Measurements from ENCODE around the gene FBXO11. TPM values are rescaled to one million over a fixed set of nuclear protein-coding genes. Genes with fewer than 3 reads are reported as not detected.

Gene FBXO11
- total RNA-seq, 1 experiment from 2014 or later: 37.5 TPM

DNA sequence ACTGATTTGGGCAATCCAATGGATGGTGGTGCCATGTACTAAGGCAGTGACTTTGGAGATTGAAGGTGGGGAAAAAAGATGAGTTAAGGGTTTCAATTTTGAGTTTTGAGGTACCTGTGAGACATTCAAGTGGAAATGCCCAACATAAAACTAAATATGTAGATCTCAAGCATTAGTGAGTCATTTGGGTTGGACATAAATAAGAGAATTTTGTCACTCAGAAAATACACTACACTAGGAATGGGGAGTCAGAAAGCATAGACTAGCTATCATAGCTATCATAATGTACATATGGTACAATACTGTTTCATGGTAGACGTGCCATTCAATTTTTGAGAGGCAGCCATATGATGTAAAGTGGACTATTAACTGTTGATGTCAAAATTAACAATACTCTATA, 56.1 kb downstream of the FBXO11 start:
- no peak for DNase-seq (ENCODE audit: low read depth)

- DNase-seq (ENCODE audit: low read depth): no peak
Observed at GRCh38 chr2:47849368-47849767, 56.9 kb downstream of the FBXO11 start.

DNA sequence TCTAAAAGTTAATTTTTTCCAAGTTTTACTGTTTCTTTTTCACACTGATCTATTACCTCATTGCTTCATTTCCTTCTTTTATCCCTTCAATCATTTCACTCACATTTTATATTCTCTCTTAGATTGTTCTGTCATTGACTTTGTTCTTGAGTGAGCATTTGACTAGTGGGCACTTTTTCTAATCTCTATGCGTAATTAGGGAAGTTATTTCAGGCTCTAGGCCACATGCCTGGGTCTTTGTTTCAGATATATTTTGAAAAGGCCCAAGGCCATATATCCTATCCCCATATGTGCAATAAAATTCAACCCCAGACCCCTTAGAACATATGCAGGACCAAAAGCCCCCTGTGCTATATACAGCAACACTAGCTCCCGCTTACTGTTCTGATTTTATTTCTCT, 62.1 kb downstream of the FBXO11 start:
- DNase-seq (ENCODE audit: low read depth): no peak

- DNase-seq (ENCODE audit: low read depth): no peak
Observed at GRCh38 chr2:47843407-47843806, 62.9 kb downstream of the FBXO11 start.

DNA sequence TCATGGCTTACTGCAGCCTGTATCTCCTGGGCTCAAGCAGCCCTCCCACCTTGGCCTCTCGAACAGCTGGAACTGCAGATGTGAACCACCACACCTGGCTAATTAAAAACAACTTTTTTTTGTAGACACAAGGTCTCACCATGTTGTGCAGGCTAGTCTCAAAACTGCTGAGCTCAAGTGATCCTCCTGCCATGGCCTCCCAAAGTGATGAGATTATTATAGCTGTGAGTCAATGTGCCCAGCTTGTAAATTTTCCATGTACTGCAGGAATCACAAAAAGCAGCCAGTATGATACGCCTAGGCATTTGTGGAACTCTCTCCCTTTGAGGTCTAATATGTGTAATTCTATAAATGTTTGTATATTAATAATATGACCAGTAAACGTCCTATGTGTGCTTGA, 63.5 kb downstream of the FBXO11 start:
- no peak for DNase-seq (ENCODE audit: low read depth)

DNA sequence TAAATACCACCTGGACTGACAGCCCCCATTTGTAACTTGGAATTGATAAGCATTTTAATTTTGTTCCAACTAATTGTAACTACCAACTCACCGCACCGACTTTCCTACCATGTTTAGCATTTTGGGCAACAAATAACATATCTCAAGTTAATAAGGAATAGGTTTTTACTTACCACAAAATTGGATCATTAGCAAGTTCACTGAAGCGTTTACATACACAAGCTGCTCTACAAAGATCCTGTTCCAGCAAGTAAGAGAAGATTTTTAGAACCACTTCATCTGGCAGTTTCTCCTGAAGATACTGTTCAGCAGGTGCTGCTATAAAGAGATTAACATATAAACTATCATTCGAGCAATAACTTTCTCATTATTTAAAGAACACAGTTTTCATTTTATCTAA, 67.6 kb downstream of the FBXO11 start:
- no peak for DNase-seq (ENCODE audit: low read depth)

- no peak for DNase-seq (ENCODE audit: low read depth)
Observed at GRCh38 chr2:47838249-47838648, 68.0 kb downstream of the FBXO11 start.

DNA sequence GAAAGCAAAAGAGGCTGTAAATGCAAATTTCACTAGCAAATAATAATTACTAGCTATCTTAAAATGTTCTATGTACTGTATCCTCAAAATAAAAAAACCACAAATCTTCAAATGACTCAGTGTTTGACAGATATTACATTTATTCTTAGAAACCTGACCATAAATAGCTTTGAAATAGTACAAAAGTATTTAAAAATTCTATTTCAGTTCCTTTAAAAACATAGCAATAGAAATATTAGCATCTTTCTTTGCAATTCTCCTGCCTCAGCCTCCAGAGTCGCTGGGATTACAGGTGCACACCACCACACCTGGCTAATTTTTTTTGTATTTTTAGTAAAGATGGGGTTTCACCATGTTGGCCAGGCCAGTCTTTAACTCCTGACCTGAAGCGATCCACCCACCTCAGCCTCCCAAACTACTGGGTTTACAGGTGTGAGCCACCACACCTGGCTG, 72.8 kb downstream of the FBXO11 start:
- DNase-seq (ENCODE audit: low read depth): no peak

DNA sequence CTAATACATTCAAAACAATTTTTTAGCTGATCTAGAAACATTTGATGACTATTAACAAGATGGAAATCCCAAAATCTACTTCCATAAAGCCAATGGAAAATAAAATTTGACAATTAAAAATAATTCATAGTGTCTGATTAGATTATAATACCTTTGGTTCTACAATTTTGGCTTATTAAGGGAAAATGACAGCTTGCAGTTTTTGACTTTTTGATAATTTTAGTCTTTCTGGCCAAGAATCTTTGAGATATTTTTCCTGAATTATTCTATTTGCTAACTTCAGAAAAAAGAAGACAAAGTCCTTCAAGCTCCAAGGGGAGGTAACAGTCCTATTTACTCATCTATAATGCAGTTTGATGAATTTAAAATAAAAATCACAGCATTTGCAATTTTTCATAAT, 83.8 kb downstream of the FBXO11 start:
- no peak for DNase-seq (ENCODE audit: low read depth)

DNA sequence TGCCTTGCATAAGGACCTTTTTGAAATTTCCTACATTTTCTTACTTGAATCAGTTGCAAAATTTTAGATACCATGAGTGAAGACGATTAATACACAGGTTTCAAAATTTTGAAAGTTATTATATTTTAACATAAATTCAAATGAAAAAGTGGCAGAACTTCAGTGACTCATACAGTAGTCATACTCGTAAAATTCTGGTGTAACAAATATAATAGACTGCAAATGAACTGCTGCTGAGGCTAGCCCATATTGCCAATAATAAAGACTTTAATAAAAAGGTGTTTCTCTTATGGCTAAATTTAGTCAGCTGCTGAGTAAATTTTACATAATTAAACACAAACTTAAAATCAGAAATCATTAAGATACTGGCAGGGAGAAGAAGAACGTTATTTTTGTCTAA, 86.5 kb downstream of the FBXO11 start:
- peak; percentile 10 for DNase-seq (ENCODE audit: low read depth)

DNA sequence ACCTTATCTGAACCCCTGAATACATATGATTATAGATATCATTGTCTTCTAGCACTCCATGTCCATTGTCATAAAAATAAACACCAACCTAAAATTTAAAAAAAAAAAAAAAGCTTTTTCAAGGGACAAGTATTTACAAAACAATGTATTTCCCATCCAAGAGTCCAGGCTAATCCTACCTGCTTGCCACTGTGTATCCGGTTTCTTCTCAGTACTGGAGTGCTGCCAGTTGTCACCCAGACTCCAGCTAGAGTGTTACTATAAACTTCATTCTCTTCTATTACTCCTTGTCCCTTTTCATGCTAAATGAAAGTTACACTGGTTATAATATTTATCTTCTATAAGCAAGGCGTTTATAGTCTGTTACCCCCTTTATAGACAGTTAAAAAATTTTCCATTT, 87.5 kb downstream of the FBXO11 start:
- no peak for DNase-seq (ENCODE audit: low read depth)

- DNase-seq (ENCODE audit: low read depth): no peak
Observed at GRCh38 chr2:47815764-47816163, 90.5 kb downstream of the FBXO11 start.

GRCh38 chr2:47811668-47812067, 94.6 kb downstream of the FBXO11 start:
- no peak for DNase-seq (ENCODE audit: low read depth)

DNA sequence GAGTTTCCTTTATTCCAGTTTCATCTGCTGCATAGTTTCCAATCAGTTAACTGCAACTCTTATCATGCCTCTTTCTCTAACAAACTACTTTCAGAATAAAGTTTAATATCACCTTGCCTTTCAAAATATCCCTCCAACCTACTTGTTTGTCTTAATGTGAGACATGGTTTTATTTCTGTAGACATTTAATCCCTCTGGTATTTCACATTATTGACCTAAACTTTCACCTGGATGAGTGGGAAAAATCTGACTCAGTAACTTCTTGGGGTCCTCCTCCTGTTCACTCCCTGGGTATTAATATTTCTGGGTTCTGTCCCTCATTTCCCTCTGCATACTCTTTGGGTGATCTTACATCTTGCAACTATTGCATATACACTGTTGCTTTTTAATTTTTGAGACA, 95.4 kb downstream of the FBXO11 start:
- no peak for DNase-seq (ENCODE audit: low read depth)

DNA sequence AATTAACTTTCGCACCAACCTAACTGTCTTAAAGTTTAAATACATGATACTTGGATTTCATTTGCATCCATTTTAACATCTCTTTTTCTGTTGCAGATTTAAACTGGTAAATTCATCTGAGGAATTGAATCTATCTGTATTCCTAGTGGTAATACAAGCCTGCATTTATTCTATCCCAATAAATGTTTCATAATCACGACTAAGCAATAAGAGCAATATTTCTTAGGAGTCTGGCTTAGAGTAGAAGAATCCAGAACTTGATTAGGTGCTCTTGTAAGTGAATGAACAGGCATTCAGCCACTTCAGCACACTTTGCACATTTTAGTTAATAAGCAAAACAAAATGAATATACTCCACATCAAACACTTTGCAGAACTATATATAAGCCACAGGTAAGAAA, 96.4 kb downstream of the FBXO11 start:
- DNase-seq (ENCODE audit: low read depth): no peak

DNA sequence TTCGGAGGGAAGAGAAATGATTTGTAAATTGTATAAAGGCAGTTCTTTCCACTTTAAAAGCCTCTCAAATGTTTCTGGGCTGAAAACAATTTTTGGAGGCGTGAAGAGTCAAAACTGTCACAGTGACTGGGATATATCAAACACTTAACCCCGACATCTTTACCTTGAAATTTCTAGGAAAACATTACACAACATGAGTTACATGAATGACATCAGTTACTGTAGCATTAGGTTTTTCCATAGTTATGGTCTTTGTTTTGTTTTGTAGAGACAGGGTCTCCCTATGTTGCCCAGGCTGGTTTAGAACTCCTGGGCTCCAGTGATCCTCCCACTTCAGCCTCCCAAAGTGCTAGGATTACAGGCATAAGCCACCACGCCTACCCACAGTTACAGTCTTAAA, 97.7 kb downstream of the FBXO11 start:
- DNase-seq (ENCODE audit: low read depth): no peak

DNA sequence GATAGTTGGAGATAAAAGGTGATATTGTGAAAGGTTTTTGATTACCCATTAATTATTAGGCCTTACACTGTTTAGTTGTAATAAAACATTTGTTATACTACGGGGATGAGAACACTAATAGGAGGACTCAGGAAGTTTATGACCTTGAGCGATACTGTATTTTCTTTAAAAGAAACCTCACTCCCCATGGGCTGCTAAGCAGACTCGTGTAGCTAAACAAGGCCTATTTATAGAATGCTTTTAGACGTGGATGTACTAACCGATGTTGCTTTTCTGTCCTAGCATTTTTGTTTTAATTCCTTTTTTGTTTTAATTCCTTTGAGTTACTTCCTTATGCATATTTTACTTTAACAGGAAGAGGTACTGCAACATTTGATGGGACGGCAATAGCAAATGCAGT, 100.4 kb downstream of the FBXO11 start:
- no peak for DNase-seq (ENCODE audit: low read depth)

- DNase-seq (ENCODE audit: low read depth): no peak
Observed at GRCh38 chr2:47803770-47804169, 102.5 kb downstream of the FBXO11 start.

- DNase-seq (ENCODE audit: low read depth): no peak
Observed at GRCh38 chr2:47803363-47803762, 102.9 kb downstream of the FBXO11 start.

DNA sequence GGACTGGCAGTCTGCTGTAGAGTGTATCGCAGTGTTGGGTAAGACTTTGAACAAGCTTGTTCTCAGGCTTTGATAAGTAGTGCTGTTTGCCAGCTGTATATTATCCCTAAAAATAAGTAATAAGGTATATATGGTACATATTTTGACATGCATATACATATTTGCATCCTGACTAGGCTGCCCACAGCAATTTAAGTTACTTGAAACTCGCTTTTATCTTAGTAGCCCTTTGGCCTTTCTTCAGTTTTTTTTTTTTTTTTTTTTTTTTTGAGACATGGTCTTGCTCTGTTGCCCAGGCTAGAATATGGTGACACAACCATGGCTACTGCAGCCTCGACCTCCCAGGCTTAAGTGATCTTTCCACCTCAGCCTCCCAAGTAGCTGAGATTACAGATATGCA, 105.2 kb downstream of the FBXO11 start:
- DNase-seq (ENCODE audit: low read depth): no peak

GRCh38 chr2:47799031-47799609, 107.2 kb downstream of the FBXO11 start:
- no peak for DNase-seq (ENCODE audit: low read depth)

DNA sequence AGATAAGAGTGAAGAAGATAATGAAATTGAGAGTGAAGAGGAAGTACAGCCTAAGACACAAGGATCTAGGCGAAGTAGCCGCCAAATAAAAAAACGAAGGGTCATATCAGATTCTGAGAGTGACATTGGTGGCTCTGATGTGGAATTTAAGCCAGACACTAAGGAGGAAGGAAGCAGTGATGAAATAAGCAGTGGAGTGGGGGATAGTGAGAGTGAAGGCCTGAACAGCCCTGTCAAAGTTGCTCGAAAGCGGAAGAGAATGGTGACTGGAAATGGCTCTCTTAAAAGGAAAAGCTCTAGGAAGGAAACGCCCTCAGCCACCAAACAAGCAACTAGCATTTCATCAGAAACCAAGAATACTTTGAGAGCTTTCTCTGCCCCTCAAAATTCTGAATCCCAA, 107.7 kb downstream of the FBXO11 start:
- DNase-seq (ENCODE audit: low read depth): no peak

DNA sequence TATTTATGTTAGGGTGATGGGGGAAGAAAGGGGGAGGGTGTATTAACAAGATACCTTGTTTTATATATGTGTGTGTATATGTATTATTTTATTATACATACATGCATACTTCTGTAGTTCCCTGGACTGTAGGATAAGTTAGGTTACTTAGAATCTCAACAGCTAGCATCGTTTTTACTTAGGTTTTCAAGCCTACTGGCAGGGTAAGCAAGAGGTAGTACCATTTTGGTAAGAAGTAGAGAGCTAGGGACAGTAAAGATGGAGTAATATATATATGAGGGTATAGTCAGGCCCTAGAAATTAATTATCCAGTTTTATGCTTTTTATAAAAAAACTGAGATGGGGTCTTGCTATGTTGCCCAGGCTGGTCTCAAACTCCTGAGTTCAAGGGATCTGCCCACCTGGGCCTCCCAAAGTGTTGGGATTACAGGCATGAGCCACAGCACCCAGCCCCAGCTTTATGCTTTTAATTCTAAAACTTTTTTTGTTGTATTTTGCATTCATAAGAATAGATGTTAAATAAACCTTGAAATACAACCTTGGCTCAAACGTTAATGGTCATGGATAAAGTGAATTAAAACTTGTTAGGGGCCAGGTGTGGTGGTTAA, 110.1 kb downstream of the FBXO11 start:
- no peak for DNase-seq (ENCODE audit: low read depth)

DNA sequence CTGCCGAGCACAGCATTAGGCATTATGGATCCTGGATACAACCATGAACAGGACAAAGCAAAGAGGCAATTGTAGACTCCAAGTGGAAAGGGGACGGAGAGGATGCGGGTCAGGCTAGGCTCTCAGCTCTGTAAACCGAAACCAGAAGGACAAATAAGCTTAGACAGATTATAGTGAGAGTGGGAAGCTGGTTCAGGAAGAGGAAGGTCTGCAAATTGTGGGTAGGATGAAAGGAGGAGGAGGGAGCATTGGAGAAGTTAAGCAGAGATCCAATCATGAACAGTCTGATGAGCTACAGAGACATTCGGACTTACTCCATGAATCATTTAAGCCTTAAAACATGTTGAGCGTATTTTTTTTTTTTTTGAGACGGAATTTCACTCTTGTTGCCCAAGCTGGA, 120.3 kb downstream of the FBXO11 start:
- no peak for DNase-seq (ENCODE audit: low read depth)
